ENCODE results near the gene NACC2. TPM values are rescaled to one million over a fixed set of nuclear protein-coding genes. Genes with fewer than 3 reads are reported as not detected.

NACC2 gene
- total RNA-seq, 1 experiment from 2014 or later = 62.0 TPM

GRCh38 chr9:135958485-135958884, 136.6 kb downstream of the NACC2 start:
- DNase-seq (ENCODE audit: low read depth, low spot score) = no peak
- ChIA-PET POLR2A (no interaction called here), CTCF (no interaction called here)
- no peaks in the 10 kb centered on the region for H3K27me3 ChIP-seq (ENCODE audit: control insufficient read depth, insufficient read depth, low read length)
- no peak overlapping the region for H3K27ac ChIP-seq (ENCODE audit: low read length)
- no peak overlapping the region for H3K4me3 ChIP-seq (ENCODE audit: low read depth in 2 of 2, low read length in 2 of 2)
- BruUV-seq (replicated peaks) = no TSS peak
- ATAC-seq = no peak
- H3K36me3 ChIP-seq (ENCODE audit: control insufficient read depth, insufficient read depth, low read length) = no peaks in the 10 kb centered on the region
- no peaks in the 10 kb centered on the region for H3K4me1 ChIP-seq (ENCODE audit: control insufficient read depth, insufficient read depth, low read length)
- intact Hi-C loops (cut with micrococcal nuclease; ENCODE audit: unreplicated experiment) = no loop called here
- H3K9me3 ChIP-seq (ENCODE audit: control insufficient read depth, insufficient read depth, low read depth, low read length) = no peaks in the 10 kb centered on the region
- in situ Hi-C loops (cut with HindIII; ENCODE audit: low pct_unique_long_range_greater_than_20kb, low sequenced_read_pairs) = no loop called here
- no peak for TF ChIP-seq TCF7L2 (IDR thresholded peaks at IDR 0.05; ENCODE audit: low read depth, low read length)
- no peak for TF ChIP-seq SIN3A (IDR thresholded peaks at IDR 0.05; ENCODE audit: borderline replicate concordance, insufficient read depth, low read depth, low read length)

GRCh38 chr9:135957431-135957830, 137.7 kb downstream of the NACC2 start:
- in situ Hi-C loops (cut with HindIII; ENCODE audit: low pct_unique_long_range_greater_than_20kb, low sequenced_read_pairs) (no loop called here), intact Hi-C loops (cut with micrococcal nuclease; ENCODE audit: unreplicated experiment) (no loop called here)
- ChIA-PET CTCF (no interaction called here), POLR2A (interaction anchor here (0.5 to 1.2 kb wide), 2 partner anchors 52 to 94 kb away, joined by 7 to 10 read pairs; no protein-coding TSS in a partner anchor)
- no peak for ATAC-seq
- no peak overlapping the region for H3K4me3 ChIP-seq (ENCODE audit: low read depth in 2 of 2, low read length in 2 of 2)
- H3K4me1 ChIP-seq (ENCODE audit: control insufficient read depth, insufficient read depth, low read length) = no peaks in the 10 kb centered on the region
- H3K9me3 ChIP-seq (ENCODE audit: control insufficient read depth, insufficient read depth, low read depth, low read length) = no peaks in the 10 kb centered on the region
- no peaks in the 10 kb centered on the region for H3K36me3 ChIP-seq (ENCODE audit: control insufficient read depth, insufficient read depth, low read length)
- no peaks in the 10 kb centered on the region for H3K27me3 ChIP-seq (ENCODE audit: control insufficient read depth, insufficient read depth, low read length)
- no peak for DNase-seq (ENCODE audit: low read depth, low spot score)
- no peak for TF ChIP-seq SIN3A (IDR thresholded peaks at IDR 0.05; ENCODE audit: borderline replicate concordance, insufficient read depth, low read depth, low read length)
- no peak for TF ChIP-seq TCF7L2 (IDR thresholded peaks at IDR 0.05; ENCODE audit: low read depth, low read length)
- TF ChIP-seq POLR2AphosphoS5 (IDR thresholded peaks at IDR 0.05; ENCODE audit: low read depth, low read length) = no peak
- TF ChIP-seq REST (IDR thresholded peaks at IDR 0.05; ENCODE audit: insufficient read depth in 1 of 2, low read depth in 2 of 2, low read length in 1 of 2) = no peak
- BruUV-seq (replicated peaks) = no TSS peak
- no peak overlapping the region for H3K27ac ChIP-seq (ENCODE audit: low read length)

GRCh38 chr9:135956802-135957174, 138.3 kb downstream of the NACC2 start:
- DNase-seq (ENCODE audit: low read depth, low spot score) = no peak
- intact Hi-C loops (cut with micrococcal nuclease; ENCODE audit: unreplicated experiment) (no loop called here), in situ Hi-C loops (cut with HindIII; ENCODE audit: low pct_unique_long_range_greater_than_20kb, low sequenced_read_pairs) (no loop called here)
- H3K4me1 ChIP-seq (ENCODE audit: control insufficient read depth, insufficient read depth, low read length) = no peaks in the 10 kb centered on the region
- TF ChIP-seq SIN3A (IDR thresholded peaks at IDR 0.05; ENCODE audit: borderline replicate concordance, insufficient read depth, low read depth, low read length) (no peak), REST (IDR thresholded peaks at IDR 0.05; ENCODE audit: insufficient read depth in 1 of 2, low read depth in 2 of 2, low read length in 1 of 2) (no peak), CTCF (IDR thresholded peaks at IDR 0.05) (no peak), TCF7L2 (IDR thresholded peaks at IDR 0.05; ENCODE audit: low read depth, low read length) (no peak), POLR2AphosphoS5 (IDR thresholded peaks at IDR 0.05; ENCODE audit: low read depth, low read length) (no peak)
- no peak overlapping the region for H3K27ac ChIP-seq (ENCODE audit: low read length)
- H3K27me3 ChIP-seq (ENCODE audit: control insufficient read depth, insufficient read depth, low read length) = no peaks in the 10 kb centered on the region
- no peak for ATAC-seq
- H3K4me3 ChIP-seq (ENCODE audit: low read depth in 2 of 2, low read length in 2 of 2) = no peak overlapping the region
- CTCF ChIA-PET = no interaction called here
- no TSS peak for BruUV-seq (replicated peaks)
- H3K9me3 ChIP-seq (ENCODE audit: control insufficient read depth, insufficient read depth, low read depth, low read length) = no peaks in the 10 kb centered on the region
- H3K36me3 ChIP-seq (ENCODE audit: control insufficient read depth, insufficient read depth, low read length) = no peaks in the 10 kb centered on the region
- POLR2A ChIA-PET = interaction anchor here (1.2 kb wide), 1 partner anchor 95 kb away, joined by 10 read pairs; no protein-coding TSS in a partner anchor
